GM18505 (cell line): Measurements from ENCODE around the gene LRRC46.

Experiments used
- ATAC-seq: cut with Tn5 transposase; IDR thresholded peaks from one replicate; pipeline ENCODE4 v1.9.1; 2021; ENCODE audit not compliant: unreplicated experiment
- POLR2A ChIP-seq: IDR thresholded peaks from 4 replicates; pipeline ENCODE4 v1.6.1; 2011; ENCODE audit warnings: borderline replicate concordance; ENCODE audit not compliant: insufficient read depth, insufficient read length; ENCODE audit errors: extremely low read depth

The LRRC46 gene

GRCh38 chr17:47875011-47875985 is 43.8 kb downstream of the LRRC46 start:
- TF ChIP-seq POLR2A: no peak
- ATAC-seq: no peak

- TF ChIP-seq POLR2A: no peak
- no peak for ATAC-seq
These were observed 46.0 kb downstream of the LRRC46 start for GRCh38 chr17:47877368-47878034.

GRCh38 chr17:47878203-47879027 is 46.9 kb downstream of the LRRC46 start:
- ATAC-seq: no peak
- TF ChIP-seq POLR2A: no peak

GRCh38 chr17:47879028-47879585 is 47.6 kb downstream of the LRRC46 start:
- no peak for TF ChIP-seq POLR2A
- no peak for ATAC-seq

GRCh38 chr17:47879776-47880454 is 48.4 kb downstream of the LRRC46 start:
- TF ChIP-seq POLR2A: no peak
- no peak for ATAC-seq

GRCh38 chr17:47882247-47882646 is 50.8 kb downstream of the LRRC46 start:
- no peak for ATAC-seq
- no peak for TF ChIP-seq POLR2A

GRCh38 chr17:47882695-47883588 is 51.5 kb downstream of the LRRC46 start:
- no peak for ATAC-seq
- no peak for TF ChIP-seq POLR2A

GRCh38 chr17:47883589-47884426 is 52.3 kb downstream of the LRRC46 start:
- ATAC-seq: no peak
- TF ChIP-seq POLR2A: no peak

GRCh38 chr17:47884427-47884740 is 52.9 kb downstream of the LRRC46 start:
- no peak for ATAC-seq

GRCh38 chr17:47884905-47885730 is 53.6 kb downstream of the LRRC46 start:
- no peak for TF ChIP-seq POLR2A
- no peak for ATAC-seq

More at GRCh38 chr17:47884427-47884740, 52.9 kb downstream of the LRRC46 start:
- TF ChIP-seq POLR2A: no peak
